Activated CD8-positive, alpha-beta T cell treated with anti-CD3 and anti-CD28 coated beads for 36 hours (primary cell): ENCODE data around the gene SUOX. TPM values are rescaled to one million over a fixed set of nuclear protein-coding genes. Genes with fewer than 3 reads are reported as not detected.

ENCODE experiments used
- ATAC-seq: fragments of 200-7000 bp; cut with Tn5 transposase; one replicate; pipeline ENCODE4 v1.10.0; 2021; ENCODE audit warnings: mild to moderate bottlenecking, moderate library complexity
- CTCF ChIA-PET: fragments of 350-600 bp; sonication (Branson Sonifier 250); formaldehyde crosslinking; loops from one replicate; lab custom pipeline; 2021; ENCODE audit warnings: antibody characterized with exemption; lab: Charles Lee
- POLR2A ChIA-PET: fragments of 350-600 bp; sonication (Branson Sonifier 250); formaldehyde crosslinking; loops from one replicate; lab custom pipeline; 2021; ENCODE audit warnings: antibody characterized with exemption; lab: Charles Lee
- DNase-seq: peaks from one replicate; pipeline ENCODE4 v3.0.0-alpha.2; 2020
- H3K27ac Mint-ChIP-seq: one replicate; pipeline ENCODE4 v1.8.0; 2021; ENCODE audit warnings: mild to moderate bottlenecking, mixed read lengths
- H3K27me3 Mint-ChIP-seq: one replicate; pipeline ENCODE4 v1.8.0; 2021; ENCODE audit warnings: mixed read lengths
- H3K36me3 Mint-ChIP-seq: one replicate; pipeline ENCODE4 v1.8.0; 2021; ENCODE audit warnings: low read depth, mixed read lengths
- H3K4me1 Mint-ChIP-seq: one replicate; pipeline ENCODE4 v1.8.0; 2021; ENCODE audit warnings: low read depth, mixed read lengths
- H3K4me3 Mint-ChIP-seq: one replicate; pipeline ENCODE4 v1.8.0; 2021; ENCODE audit warnings: mild to moderate bottlenecking, moderate library complexity, mixed read lengths
- H3K9me3 Mint-ChIP-seq: one replicate; pipeline ENCODE4 v1.8.0; 2021; ENCODE audit warnings: mixed read lengths
- CTCF ChIP-seq: fragments of 200-600 bp; IDR thresholded peaks from one replicate; pipeline ENCODE4 v1.8.0; 2022; ENCODE audit warnings: antibody characterized with exemption, mild to moderate bottlenecking
- intact Hi-C: fragments of 100-400 bp; cut with micrococcal nuclease; formaldehyde crosslinking; loops from one replicate; pipeline ENCODE4 v1.10.0; 2022
- total RNA-seq, 2 experiments: library from RNA; stranded (reverse); gene quantifications; one replicate each; pipeline ENCODE4 v1.2.3, GENCODE V29; 2021

Gene SUOX
- 1 to 10 TPM; 4.6 to 6.2 TPM for total RNA-seq

- POLR2A ChIA-PET, result interaction anchor here (0.9 to 2.8 kb wide), 4 partner anchors 10 to 108 kb away, joined by 3 to 17 read pairs (median 6); partner anchors contain the start of gene PA2G4
- intact Hi-C loops, result loop anchor here (2.0 kb wide), 2 partner anchors 32 to 44 kb away; partner anchors contain the start of gene RPS26
- ATAC-seq (peak; percentile 88), DNase-seq (peak; percentile 65)
- no peak for TF ChIP-seq CTCF
- Mint-ChIP-seq H3K4me1 (peaks cover 24% of the 10 kb centered on the region), H3K36me3 (peaks cover 12% of the 10 kb centered on the region), H3K27me3 (peaks cover 11% of the 10 kb centered on the region), H3K9me3 (no peaks in the 10 kb centered on the region), H3K27ac (peak within 1 kb of the TSS; percentile 51), H3K4me3 (peak within 1 kb of the TSS; percentile 74)
- CTCF ChIA-PET, result interaction anchor here (0.7 to 6.2 kb wide), 36 partner anchors 9 to 282 kb away, joined by 3 to 88 read pairs (median 6); partner anchors contain the start of genes IKZF4, ORMDL2, PA2G4 and RAB5B
These were observed at the start of gene SUOX for GRCh38 chr12:55996715-55997534. SUOX (plus strand) TSS chr12:55997276; CDS start chr12:56002222, 4,946 bp downstream.

DNA sequence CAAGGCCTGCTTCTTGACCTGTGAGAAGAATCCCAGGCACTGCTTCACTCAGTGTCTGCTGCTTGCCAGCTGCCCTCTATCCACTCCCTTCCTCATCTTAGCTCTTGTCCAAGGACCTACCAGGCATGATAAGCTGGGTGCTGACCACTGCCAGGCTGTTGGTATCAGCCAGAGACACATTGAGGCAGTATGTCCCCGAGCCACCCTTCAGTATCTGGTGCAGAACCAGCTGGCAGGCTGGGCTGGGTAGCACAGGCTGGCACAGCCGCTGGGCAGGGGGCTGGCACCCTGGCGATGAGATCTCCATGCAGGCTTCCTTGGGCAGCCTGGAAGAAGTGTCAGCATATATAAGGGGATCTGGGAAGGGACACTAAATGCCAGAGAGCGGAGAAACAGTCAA lies 41.7 kb upstream of the SUOX start:
- Mint-ChIP-seq H3K27me3 (no peaks in the 10 kb centered on the region), H3K9me3 (no peaks in the 10 kb centered on the region), H3K36me3 (peaks cover 31% of the 10 kb centered on the region), H3K27ac (peak overlapping the region; percentile 60), H3K4me3 (no peak overlapping the region), H3K4me1 (peaks cover 15% of the 10 kb centered on the region)
- TF ChIP-seq CTCF, result no peak
- CTCF ChIA-PET, result interaction anchor here (0.9 to 1.8 kb wide), 7 partner anchors 13 to 217 kb away, joined by 3 to 6 read pairs (median 3); no protein-coding TSS in a partner anchor
- POLR2A ChIA-PET, result interaction anchor here (0.9 to 5.9 kb wide), 5 partner anchors 9 to 90 kb away, joined by 3 to 46 read pairs (median 10); partner anchors contain the start of genes CDK2 and PMEL
- intact Hi-C loops, result no loop called here
- ATAC-seq, result no peak
- DNase-seq, result no peak

- peak; percentile 75 for DNase-seq
- peaks cover 31% of the 10 kb centered on the region for H3K36me3 Mint-ChIP-seq
- CTCF ChIA-PET, result interaction anchor here (0.9 to 1.8 kb wide), 11 partner anchors 12 to 217 kb away, joined by 3 to 6 read pairs (median 3); no protein-coding TSS in a partner anchor
These were observed 41.1 kb upstream of the SUOX start for GRCh38 chr12:55955800-55956508.

More at GRCh38 chr12:55955800-55956508, 41.1 kb upstream of the SUOX start:
- POLR2A ChIA-PET, result interaction anchor here (0.5 to 5.9 kb wide), 7 partner anchors 9 to 300 kb away, joined by 3 to 46 read pairs (median 4); partner anchors contain the start of genes CDK2 and PMEL
- intact Hi-C loops, result no loop called here
- Mint-ChIP-seq H3K4me3 (no peak overlapping the region), H3K27me3 (no peaks in the 10 kb centered on the region), H3K4me1 (peaks cover 15% of the 10 kb centered on the region), H3K9me3 (no peaks in the 10 kb centered on the region), H3K27ac (peak overlapping the region; percentile 60)
- ATAC-seq, result peak; percentile 74
- TF ChIP-seq CTCF, result peak; percentile 41
